Esophagus (tissue), 2 donors: ENCODE results near the gene MCF2L2. TPM values are rescaled to one million over a fixed set of nuclear protein-coding genes. Genes with fewer than 3 reads are reported as not detected.
A peak's percentile ranks its signal among the peaks of the same experiment; 100 is the strongest.

Source experiments
- H3K27ac ChIP-seq, 2 donors: one replicate each; pipeline ENCODE4 v1.5.1; 2013; ENCODE audit warnings: low read depth in 2 of 2, mild to moderate bottlenecking in 2 of 2, inconsistent platforms in 1 of 2, low read length in 1 of 2, moderate library complexity in 1 of 2
- H3K27me3 ChIP-seq, 2 donors: one replicate each; pipeline ENCODE4 v1.6.1; 2013; ENCODE audit warnings: low read length in 2 of 2, control low read depth in 1 of 2, mild to moderate bottlenecking in 1 of 2; ENCODE audit not compliant: insufficient read depth in 2 of 2, control insufficient read depth in 1 of 2
- H3K36me3 ChIP-seq, 2 donors: one replicate each; pipeline ENCODE4 v1.6.1; 2013; ENCODE audit warnings: low read length in 1 of 2; ENCODE audit not compliant: control insufficient read depth in 2 of 2, insufficient read depth in 2 of 2
- H3K4me1 ChIP-seq, 2 donors: one replicate each; pipeline ENCODE4 v1.6.1; 2013; ENCODE audit warnings: low read length in 1 of 2; ENCODE audit not compliant: control insufficient read depth in 2 of 2, insufficient read depth in 2 of 2
- H3K4me3 ChIP-seq, 2 donors: one replicate each; pipeline ENCODE4 v1.5.1; 2013; ENCODE audit warnings: low read length in 2 of 2, mild to moderate bottlenecking in 2 of 2, low read depth in 1 of 2, moderate library complexity in 1 of 2
- H3K9me3 ChIP-seq, 2 donors: one replicate each; pipeline ENCODE4 v1.6.1; 2013; ENCODE audit warnings: mild to moderate bottlenecking in 2 of 2, low read depth in 1 of 2, low read length in 1 of 2, moderate library complexity in 1 of 2; ENCODE audit not compliant: control insufficient read depth in 2 of 2, insufficient read depth in 1 of 2
- WGBS, 2 donors: extraction: QIAGEN DNeasy Blood & Tissue Kit; methylation state at CpG; one replicate each; pipeline ENCODE4 v1.1.7; 2013; 5-methylcytosine and 5-hydroxymethylcytosine counted together
- polyA plus RNA-seq, 2 donors: library from polyadenylated mRNA; stranded (reverse); fragments of 200-250 nt; gene quantifications; one replicate each; pipeline ENCODE4 v1.2.3, GENCODE V29; 2013
- donor health status: healthy with polysubstance abuse.
- donor health status: Bipolar disorder and iron deficiency.

The MCF2L2 gene
- polyA plus RNA-seq, 2 donors: 0.21 to 0.26 TPM

- H3K27me3 ChIP-seq: no peaks in the 10 kb centered on the region
- H3K27ac ChIP-seq: no peak overlapping the region
- peaks cover 0 to 3% of the 10 kb centered on the region in 2 donors for H3K36me3 ChIP-seq
- no peaks in the 10 kb centered on the region for H3K9me3 ChIP-seq
- no peak overlapping the region for H3K4me3 ChIP-seq
- H3K4me1 ChIP-seq: peaks cover 0 to 5% of the 10 kb centered on the region in 2 donors
Observed at GRCh38 chr3:183272791-183273190, 155.6 kb downstream of the MCF2L2 start.

GRCh38 chr3:183272142-183272541 lies 156.3 kb downstream of the MCF2L2 start:
- Histone ChIP-seq H3K27ac (no peak overlapping the region), H3K9me3 (no peaks in the 10 kb centered on the region), H3K4me3 (no peak overlapping the region), H3K36me3 (peaks cover 0 to 3% of the 10 kb centered on the region in 2 donors), H3K27me3 (no peaks in the 10 kb centered on the region), H3K4me1 (peaks cover 0 to 10% of the 10 kb centered on the region in 2 donors)
- 96 to 97% methylated on average over 3 of the region's 3 CpGs for WGBS, 2 donors

- Histone ChIP-seq H3K9me3 (no peaks in the 10 kb centered on the region), H3K36me3 (peaks cover 0 to 3% of the 10 kb centered on the region in 2 donors), H3K27ac (peak overlapping the region in 1 of 2 donors; percentile 2), H3K4me3 (no peak overlapping the region), H3K27me3 (no peaks in the 10 kb centered on the region), H3K4me1 (peaks cover 0 to 9% of the 10 kb centered on the region in 2 donors)
- 68 to 73% methylated on average over 7 of the region's 7 CpGs for WGBS, 2 donors
Observed at GRCh38 chr3:183270344-183270743, 158.1 kb downstream of the MCF2L2 start.

DNA sequence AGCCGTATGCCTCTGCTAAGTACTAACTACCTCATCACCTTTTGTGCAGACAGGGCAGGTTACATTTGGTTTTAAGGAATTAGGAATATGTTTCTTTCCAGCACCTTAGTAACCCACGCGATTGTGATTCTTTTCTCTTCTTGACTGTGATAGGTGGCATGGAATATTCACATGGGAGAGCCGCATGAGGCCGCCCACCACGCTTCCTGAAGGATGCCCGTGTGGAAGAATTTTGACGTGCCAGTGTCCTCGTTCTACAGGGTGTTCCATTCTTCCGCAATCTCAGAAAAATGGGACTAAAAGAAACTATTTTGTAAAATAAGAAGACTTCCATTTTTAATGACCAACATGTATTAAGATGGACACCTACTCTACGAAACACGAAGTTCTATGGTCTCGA lies 159.1 kb downstream of the MCF2L2 start:
- Histone ChIP-seq H3K9me3 (no peaks in the 10 kb centered on the region), H3K4me1 (peaks cover 0 to 13% of the 10 kb centered on the region in 2 donors), H3K27ac (no peak overlapping the region), H3K36me3 (peaks cover 0 to 3% of the 10 kb centered on the region in 2 donors), H3K27me3 (no peaks in the 10 kb centered on the region), H3K4me3 (no peak overlapping the region)
- 93 to 94% methylated on average over 13 of the region's 13 CpGs for WGBS, 2 donors

- H3K36me3 ChIP-seq: peaks cover 0 to 3% of the 10 kb centered on the region in 2 donors
- H3K27ac ChIP-seq: no peak overlapping the region
- WGBS, 2 donors: 67 to 74% methylated on average over 5 of the region's 5 CpGs
- no peaks in the 10 kb centered on the region for H3K9me3 ChIP-seq
- H3K27me3 ChIP-seq: no peaks in the 10 kb centered on the region
- H3K4me3 ChIP-seq: no peak overlapping the region
- H3K4me1 ChIP-seq: peaks cover 0 to 13% of the 10 kb centered on the region in 2 donors
Observed at GRCh38 chr3:183268366-183268765, 160.1 kb downstream of the MCF2L2 start.

DNA sequence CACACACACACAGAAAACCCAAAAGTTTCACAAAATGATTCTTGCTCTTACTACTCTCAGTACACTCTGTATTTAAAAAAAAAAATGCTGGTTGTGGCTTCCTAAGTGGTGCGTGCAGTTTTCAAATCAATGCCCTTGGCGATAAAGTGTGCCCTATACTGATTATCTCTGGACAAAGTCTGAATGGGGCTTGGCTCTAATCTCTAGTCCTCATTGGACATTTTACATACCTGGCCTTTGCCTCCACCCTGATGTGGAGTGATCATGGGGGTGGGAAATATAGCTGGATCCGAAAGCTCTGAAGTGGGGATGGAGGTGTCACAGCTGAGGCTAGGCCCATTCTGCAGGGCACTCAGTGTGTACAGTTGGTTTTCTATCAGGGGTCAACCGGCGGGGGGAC lies 161.3 kb downstream of the MCF2L2 start:
- H3K4me3 ChIP-seq: no peak overlapping the region
- peaks cover 0 to 3% of the 10 kb centered on the region in 2 donors for H3K36me3 ChIP-seq
- peak overlapping the region in 1 of 2 donors; percentile 42 for H3K27ac ChIP-seq
- H3K27me3 ChIP-seq: no peaks in the 10 kb centered on the region
- H3K9me3 ChIP-seq: no peaks in the 10 kb centered on the region
- 77 to 97% methylated on average over 5 of the region's 5 CpGs for WGBS, 2 donors
- H3K4me1 ChIP-seq: peaks cover 0 to 18% of the 10 kb centered on the region in 2 donors

DNA sequence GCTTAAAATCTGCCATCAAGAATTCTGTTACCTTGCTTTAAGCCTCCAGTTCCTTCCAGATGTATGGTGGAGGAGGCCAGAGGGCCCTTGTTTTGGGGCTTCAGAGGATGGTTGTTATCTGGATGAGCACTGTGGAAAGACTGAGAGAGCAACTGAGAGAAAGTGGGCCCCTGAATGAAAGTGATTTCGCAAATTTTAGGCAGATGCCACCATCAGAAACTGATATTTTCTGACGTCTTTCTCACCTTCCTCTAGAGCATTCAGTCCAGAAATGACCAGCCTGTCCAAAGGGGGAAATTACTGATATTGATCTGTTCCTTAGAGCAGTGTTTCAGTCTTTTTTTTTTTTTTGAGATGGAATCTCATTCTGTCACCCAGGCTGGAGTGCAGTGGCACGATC lies 162.0 kb downstream of the MCF2L2 start:
- 70 to 81% methylated on average over 3 of the region's 3 CpGs for WGBS, 2 donors
- H3K4me1 ChIP-seq: peaks cover 0 to 19% of the 10 kb centered on the region in 2 donors
- H3K27me3 ChIP-seq: no peaks in the 10 kb centered on the region
- H3K36me3 ChIP-seq: peaks cover 0 to 3% of the 10 kb centered on the region in 2 donors
- no peaks in the 10 kb centered on the region for H3K9me3 ChIP-seq
- H3K4me3 ChIP-seq: no peak overlapping the region
- H3K27ac ChIP-seq: peak overlapping the region; percentile 60 to 91

DNA sequence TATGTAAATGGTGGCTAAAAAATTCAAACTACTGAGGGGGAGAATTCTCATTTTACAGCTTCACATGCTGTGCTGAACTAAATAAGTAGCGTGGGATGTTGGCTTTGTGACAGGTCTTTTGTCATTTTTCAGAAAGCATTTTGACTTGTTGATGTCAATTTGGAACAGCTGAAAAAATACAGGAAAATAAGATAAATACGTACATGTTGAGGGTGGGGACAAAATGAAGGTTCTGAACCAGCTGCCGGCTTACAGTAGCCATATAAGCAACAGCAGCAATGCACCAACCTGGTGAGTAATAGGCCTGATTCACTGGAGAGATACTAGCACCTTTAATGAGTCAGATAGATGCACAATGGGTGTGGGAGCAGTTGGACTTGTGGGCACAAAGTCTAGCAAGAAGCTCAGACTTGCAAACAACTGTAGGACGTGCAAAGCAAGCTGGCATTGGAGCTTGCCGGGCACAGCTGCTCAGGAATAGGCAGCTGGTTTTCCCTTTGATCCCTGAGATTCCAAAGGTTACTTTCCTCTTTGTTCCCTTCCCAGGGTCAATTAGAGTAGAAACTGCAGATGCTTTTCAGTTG lies 162.5 kb downstream of the MCF2L2 start:
- WGBS, 2 donors: 43 to 47% methylated on average over 5 of the region's 5 CpGs
- H3K27me3 ChIP-seq: no peaks in the 10 kb centered on the region
- H3K9me3 ChIP-seq: no peaks in the 10 kb centered on the region
- peaks cover 0 to 19% of the 10 kb centered on the region in 2 donors for H3K4me1 ChIP-seq
- peak overlapping the region; percentile 81 to 91 for H3K27ac ChIP-seq
- H3K36me3 ChIP-seq: peaks cover 0 to 3% of the 10 kb centered on the region in 2 donors
- peak overlapping the region in 1 of 2 donors; percentile 11 for H3K4me3 ChIP-seq

DNA sequence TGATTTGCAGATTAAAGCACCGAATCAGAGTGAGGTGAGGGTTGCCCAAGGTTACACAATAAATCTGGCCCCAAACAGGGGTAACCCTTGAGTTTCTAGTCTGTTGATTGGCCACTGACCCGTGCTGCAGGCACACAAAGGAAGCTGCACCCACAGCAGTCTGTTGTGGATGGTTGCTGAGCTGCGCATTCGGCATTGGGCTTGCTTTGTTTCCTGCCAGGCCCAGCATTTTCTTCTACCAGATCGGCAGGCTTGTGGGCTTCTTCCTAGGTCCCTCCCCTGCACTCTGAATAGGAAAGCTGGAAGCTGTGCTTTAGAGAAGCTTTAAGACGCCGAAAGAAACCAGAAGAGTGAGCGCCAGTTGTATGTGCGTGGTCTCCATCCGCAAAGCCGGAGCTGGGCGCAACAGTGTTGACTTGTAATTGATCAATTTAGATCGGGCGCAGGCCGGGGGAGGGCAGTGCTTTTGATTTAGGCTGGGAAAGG lies 163.2 kb downstream of the MCF2L2 start:
- peak overlapping the region in 1 of 2 donors; percentile 23 for H3K4me3 ChIP-seq
- H3K27ac ChIP-seq: peak overlapping the region; percentile 84 to 93
- H3K27me3 ChIP-seq: no peaks in the 10 kb centered on the region
- H3K36me3 ChIP-seq: no peaks in the 10 kb centered on the region
- WGBS, 2 donors: 46 to 58% methylated on average over 15 of the region's 15 CpGs
- peaks cover 0 to 19% of the 10 kb centered on the region in 2 donors for H3K4me1 ChIP-seq
- H3K9me3 ChIP-seq: no peaks in the 10 kb centered on the region

GRCh38 chr3:183264268-183264667 lies 164.2 kb downstream of the MCF2L2 start:
- no peak overlapping the region for H3K4me3 ChIP-seq
- WGBS, 2 donors: 52 to 56% methylated on average over 5 of the region's 5 CpGs
- H3K36me3 ChIP-seq: no peaks in the 10 kb centered on the region
- H3K27ac ChIP-seq: peak overlapping the region; percentile 49 to 63
- no peaks in the 10 kb centered on the region for H3K9me3 ChIP-seq
- no peaks in the 10 kb centered on the region for H3K27me3 ChIP-seq
- peaks cover 0 to 24% of the 10 kb centered on the region in 2 donors for H3K4me1 ChIP-seq
